Loucy (cell line): Measurements from ENCODE around the gene PPM1F.

ENCODE experiments used
- EZH2phosphoT487 ChIP-seq: fragments of 200-600 bp; IDR thresholded peaks from 2 replicates; pipeline ENCODE4 v1.6.1; 2018; ENCODE audit warnings: antibody characterized with exemption, mild to moderate bottlenecking, moderate library complexity, borderline replicate concordance
- TF ChIP-seq, protein P1 (sequence below): fragments of 200-600 bp; sonication (generic); conservative IDR thresholded peaks from 2 replicates; pipeline ENCODE4 v1.5.1; 2014; ENCODE audit warnings: mild to moderate bottlenecking, antibody characterized with exemption, low read length

DNA sequence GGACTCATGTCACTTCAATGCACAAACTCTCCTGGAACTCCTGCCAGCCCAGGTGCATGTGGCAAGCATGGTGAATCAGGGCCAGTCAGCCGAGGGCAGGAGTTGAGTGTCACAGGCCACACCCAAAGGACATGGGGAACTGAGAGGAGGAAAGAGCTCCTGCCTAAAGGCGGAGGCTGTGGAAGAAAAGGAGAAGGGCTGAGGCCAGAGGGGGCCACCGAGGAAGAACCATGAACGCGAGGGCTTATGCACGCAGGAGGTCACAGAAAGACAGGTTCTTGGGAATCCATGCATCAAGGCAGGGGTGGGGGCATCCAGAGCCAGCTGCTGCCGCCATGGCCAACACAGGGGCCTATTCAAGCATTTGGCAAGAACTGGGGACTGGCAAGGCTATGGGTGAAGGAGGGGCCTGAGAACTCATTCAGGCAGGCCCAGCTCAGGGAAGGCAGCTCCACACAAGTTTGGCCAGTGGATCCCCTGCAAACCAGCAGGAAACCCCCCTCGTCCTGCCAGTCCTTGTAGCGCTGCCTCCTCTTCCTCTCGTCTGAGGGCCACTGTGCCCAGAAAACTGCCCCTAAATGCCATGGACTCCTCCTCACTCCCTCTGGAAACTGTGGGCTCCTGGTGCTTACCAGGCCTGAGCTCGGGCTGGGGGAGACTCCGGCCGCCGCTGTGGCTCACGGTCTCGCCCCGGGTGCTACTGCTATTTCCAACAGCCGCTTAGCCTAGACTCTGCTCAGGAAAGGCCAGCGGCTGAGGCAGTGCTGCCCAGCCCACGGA is 15.4 kb downstream of the PPM1F start:
- TF ChIP-seq, protein P1, sequence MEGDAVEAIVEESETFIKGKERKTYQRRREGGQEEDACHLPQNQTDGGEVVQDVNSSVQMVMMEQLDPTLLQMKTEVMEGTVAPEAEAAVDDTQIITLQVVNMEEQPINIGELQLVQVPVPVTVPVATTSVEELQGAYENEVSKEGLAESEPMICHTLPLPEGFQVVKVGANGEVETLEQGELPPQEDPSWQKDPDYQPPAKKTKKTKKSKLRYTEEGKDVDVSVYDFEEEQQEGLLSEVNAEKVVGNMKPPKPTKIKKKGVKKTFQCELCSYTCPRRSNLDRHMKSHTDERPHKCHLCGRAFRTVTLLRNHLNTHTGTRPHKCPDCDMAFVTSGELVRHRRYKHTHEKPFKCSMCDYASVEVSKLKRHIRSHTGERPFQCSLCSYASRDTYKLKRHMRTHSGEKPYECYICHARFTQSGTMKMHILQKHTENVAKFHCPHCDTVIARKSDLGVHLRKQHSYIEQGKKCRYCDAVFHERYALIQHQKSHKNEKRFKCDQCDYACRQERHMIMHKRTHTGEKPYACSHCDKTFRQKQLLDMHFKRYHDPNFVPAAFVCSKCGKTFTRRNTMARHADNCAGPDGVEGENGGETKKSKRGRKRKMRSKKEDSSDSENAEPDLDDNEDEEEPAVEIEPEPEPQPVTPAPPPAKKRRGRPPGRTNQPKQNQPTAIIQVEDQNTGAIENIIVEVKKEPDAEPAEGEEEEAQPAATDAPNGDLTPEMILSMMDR: no peak
- TF ChIP-seq EZH2phosphoT487: no peak
